GM23338 (cell line): ENCODE data around the gene PCDHGB5.

Experiments
- EZH2 ChIP-seq: fragments of 200-600 bp; sonication (generic); IDR thresholded peaks from one replicate; pipeline ENCODE4 v1.8.0; 2017; ENCODE audit warnings: antibody characterized with exemption, mild to moderate bottlenecking, low read depth; ENCODE audit not compliant: unreplicated experiment
- POLR2AphosphoS5 ChIP-seq: IDR thresholded peaks from 2 replicates; pipeline ENCODE4 v1.6.1; 2016; ENCODE audit warnings: antibody characterized with exemption, low read depth
- ZNF114 ChIP-seq: fragments of 250-450 bp; sonication (Bioruptor Pico); IDR thresholded peaks from 2 replicates; pipeline ENCODE4 v1.5.0; 2020; ENCODE audit warnings: mild to moderate bottlenecking, moderate library complexity

- no peak for TF ChIP-seq EZH2
- no peak for TF ChIP-seq ZNF114
- no peak for TF ChIP-seq POLR2AphosphoS5
These were observed 23.2 kb downstream of the PCDHGB5 start, which contains the start of gene PCDHGA11 for GRCh38 chr5:141420855-141421488.
